Erythroblast (primary cell): ENCODE data around the gene SLC45A1.

ENCODE experiments used
- GATA1 ChIP-seq: IDR thresholded peaks from 2 replicates; pipeline ENCODE4 v1.6.1; 2011; ENCODE audit warnings: low read depth, mild to moderate bottlenecking, control low read depth, low read length, moderate library complexity
- POLR2A ChIP-seq: IDR thresholded peaks from 2 replicates; pipeline ENCODE4 v1.6.1; 2011; ENCODE audit warnings: mild to moderate bottlenecking, low read length

DNA sequence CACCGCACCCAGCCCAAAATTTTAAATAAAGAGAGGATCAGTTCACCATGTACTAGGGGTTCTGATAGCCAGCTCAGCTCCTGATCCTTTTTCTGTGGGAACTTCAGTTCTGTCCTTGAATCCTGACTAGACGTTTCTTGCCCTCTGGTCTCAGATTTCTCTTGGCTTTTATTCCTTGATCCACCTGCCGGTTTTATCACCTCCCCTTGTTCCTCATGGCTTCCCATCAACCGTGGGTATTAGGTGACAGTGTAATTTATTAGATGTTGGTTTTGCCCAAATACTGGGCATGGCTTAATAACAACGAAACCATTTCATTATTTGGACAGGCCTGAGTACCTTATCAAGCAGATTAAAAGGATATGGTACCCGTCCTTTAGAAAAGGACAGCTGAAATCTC, 22.5 kb downstream of the SLC45A1 start:
- no peak for TF ChIP-seq POLR2A
- no peak for TF ChIP-seq GATA1
